ENCODE results near the gene LCE1D.

- TF ChIP-seq, protein P1, sequence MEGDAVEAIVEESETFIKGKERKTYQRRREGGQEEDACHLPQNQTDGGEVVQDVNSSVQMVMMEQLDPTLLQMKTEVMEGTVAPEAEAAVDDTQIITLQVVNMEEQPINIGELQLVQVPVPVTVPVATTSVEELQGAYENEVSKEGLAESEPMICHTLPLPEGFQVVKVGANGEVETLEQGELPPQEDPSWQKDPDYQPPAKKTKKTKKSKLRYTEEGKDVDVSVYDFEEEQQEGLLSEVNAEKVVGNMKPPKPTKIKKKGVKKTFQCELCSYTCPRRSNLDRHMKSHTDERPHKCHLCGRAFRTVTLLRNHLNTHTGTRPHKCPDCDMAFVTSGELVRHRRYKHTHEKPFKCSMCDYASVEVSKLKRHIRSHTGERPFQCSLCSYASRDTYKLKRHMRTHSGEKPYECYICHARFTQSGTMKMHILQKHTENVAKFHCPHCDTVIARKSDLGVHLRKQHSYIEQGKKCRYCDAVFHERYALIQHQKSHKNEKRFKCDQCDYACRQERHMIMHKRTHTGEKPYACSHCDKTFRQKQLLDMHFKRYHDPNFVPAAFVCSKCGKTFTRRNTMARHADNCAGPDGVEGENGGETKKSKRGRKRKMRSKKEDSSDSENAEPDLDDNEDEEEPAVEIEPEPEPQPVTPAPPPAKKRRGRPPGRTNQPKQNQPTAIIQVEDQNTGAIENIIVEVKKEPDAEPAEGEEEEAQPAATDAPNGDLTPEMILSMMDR (IDR thresholded peaks at IDR 0.05): no peak
- TF ChIP-seq POLR2A (IDR thresholded peaks at IDR 0.05) (no peak), EP300 (IDR thresholded peaks at IDR 0.05) (no peak), POLR2AphosphoS5 (IDR thresholded peaks at IDR 0.05) (no peak)
Measured at GRCh38 chr1:152776361-152776760, 20.2 kb upstream of the LCE1D start.
